KG1 (cell line): ENCODE results near the gene LTBP2.

Experiments
- DNase-seq: peaks from one replicate; lab custom pipeline; 2025; lab: John Stamatoyannopoulos, UW

The LTBP2 gene

DNA sequence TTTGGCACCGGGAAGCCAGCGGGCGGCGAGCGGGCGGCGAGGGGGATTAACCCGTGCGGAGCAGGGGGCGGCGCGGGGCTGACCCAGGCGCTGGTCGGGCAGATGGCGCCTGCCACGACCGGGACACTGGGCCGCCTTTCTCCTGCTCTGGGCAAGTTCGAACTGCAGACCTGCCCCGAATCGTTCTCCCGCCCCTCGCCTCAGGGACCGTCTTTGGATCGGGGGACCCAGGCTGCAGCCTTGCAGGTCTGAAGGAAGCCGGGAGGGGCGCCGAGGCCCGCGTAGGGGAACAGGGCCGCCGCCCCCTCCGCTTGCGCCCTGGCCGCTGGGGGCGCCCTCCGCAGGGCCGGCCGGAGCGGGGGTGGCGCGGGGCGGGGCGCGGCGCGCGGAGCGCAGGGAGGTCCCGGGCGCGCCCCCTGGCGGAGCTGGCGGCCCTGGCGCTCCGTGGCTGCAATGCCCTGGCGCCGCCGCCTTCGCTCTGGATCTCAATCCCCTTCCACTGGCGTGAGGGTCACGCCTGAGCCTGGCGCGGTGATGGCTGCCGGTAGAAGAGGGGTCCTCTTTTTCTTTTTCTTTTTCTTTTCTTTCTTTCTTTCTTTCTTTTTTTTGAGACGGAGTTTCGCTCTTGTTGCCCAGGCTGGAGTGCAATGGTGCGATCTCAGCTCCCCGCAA, 449 bp upstream of the LTBP2 start:
- DNase-seq, result peak; percentile 66

DNA sequence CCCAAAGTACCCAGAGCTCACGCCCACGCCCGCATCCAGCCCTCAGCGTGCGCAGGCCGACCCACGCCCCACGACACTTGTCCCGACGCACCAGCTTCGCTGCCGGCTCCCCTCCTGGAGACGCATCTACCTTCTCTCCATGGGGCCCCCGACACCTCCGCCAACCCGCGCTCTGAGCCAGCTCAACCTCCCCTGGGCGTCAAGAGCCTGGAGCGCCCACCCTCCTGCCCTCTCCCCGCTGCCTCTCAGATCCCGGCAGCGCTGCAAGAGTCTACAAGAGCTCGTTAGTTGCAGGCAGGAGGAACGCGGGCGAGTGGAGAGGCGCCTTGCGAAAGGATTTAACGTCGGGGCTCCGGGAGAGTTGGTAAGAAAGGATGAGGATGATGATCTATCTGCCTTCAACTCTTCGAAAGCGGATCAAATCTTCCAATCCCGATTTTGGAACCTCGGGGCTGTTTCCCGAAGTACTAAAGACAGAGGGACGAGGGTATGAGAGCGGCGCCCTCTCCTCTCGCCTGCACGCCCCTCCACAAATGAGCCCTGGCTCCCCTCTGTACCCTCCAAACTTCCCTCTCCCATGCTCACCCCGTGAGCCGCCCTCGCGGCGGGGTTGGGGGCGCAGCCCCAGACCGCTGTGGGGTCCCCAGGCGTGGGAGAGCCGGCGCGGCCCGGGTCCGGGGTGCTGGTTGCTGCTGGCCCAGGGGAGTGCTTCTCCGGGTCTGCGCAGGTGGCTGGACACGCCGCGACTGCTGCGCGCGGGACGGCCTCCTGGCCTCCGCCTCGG, 979 bp downstream of the LTBP2 start:
- no peak for DNase-seq

DNA sequence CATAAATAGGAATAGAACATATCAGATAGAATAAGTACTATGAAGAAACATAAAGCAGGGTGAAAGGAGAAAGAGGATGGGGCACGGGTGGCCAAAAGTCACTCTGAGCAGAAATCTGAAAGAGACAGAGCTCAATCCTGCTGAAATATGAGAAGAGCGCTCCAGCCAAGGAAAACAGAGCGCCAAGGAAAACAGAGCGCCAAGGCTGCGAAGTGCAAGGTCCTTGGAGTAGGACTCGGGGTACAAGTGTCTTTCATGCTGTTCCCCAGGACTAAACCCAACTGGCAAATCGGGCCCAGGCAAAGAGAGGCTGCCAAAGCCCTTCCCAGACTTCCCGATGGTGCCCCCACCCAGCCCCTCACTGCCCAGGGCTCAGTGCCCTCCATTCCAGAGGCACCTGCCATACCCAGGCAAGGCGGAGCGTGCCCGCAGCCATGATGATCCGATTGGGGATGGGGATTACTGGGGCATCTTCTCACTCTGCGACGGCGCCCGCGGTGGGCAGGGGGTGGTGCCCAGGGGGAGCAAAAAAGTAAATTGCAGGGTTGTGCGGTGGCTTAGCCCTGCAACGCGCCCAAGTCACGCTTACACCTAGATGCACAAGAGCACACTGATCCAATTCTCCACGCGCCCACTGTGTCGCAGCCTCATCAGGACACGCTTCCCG, 1.7 kb downstream of the LTBP2 start:
- DNase-seq, result no peak

DNA sequence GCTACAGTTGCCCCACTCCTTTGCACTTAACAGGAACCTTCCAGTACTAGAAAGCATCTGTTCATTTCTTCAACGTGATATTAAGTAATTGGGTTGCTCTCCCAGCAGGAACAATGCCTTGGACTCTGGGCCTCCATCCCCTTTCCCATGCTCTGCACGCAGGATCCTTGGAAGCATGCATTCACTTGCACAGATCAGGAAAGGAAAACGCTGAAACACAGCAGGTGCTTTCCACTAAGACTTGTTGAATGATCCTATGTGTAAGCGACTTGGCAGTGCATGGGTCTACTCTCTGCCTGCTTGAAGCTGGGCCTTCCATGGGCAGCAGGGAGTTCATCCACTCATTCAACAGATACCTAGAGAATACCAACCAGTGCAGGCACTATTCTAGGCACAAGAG, 2.3 kb downstream of the LTBP2 start:
- no peak for DNase-seq

DNA sequence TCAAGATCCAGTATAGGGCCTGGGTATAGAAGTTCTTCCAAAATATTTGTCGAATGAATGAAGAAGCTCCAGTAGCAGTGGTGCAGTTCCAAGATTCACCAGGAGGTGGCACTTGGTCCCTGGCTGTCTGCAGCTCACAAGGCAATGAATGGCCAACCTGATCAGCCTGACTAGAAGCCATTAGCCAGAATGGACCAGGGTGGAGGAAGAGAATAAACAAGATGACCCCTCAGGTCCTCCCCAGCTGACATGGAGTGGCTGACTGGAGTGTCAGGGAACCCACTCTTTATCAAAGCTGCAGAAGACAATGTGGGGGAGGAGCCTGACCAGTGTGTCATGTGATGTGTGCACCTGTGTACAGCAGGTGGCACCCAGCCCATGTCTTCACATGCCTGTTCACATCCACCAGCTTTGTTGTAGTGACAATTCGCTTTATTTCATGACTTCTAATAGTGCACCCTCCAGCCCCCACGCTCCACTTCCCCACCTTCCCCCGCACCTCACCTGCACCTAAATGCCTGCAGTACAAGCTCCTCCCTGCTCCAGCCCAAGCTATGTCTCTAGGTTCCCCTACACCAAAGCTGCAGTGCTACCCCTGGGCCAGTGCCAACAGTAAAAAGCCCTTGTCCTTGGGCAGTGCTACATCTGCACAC, 3.0 kb downstream of the LTBP2 start:
- DNase-seq, result peak; percentile 76

DNA sequence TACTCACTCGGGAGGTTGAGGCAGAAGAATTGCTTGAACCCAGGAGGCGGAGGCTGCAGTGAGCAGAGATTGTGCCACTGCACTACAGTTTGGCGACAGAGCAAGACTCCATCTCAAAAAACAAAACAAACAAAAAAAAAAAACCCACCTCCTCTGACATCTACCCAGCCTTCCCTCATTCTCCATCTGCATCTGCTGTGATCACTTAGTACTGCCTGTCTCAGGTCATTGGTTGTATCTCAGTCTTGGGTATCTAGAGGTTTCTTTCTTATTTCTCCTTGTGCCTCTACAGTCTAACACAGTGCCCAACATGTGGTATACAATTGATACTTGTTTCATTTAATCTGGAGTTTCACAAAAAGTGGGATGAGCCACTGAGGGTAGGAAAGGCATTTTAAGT, 5.3 kb downstream of the LTBP2 start:
- no peak for DNase-seq

DNA sequence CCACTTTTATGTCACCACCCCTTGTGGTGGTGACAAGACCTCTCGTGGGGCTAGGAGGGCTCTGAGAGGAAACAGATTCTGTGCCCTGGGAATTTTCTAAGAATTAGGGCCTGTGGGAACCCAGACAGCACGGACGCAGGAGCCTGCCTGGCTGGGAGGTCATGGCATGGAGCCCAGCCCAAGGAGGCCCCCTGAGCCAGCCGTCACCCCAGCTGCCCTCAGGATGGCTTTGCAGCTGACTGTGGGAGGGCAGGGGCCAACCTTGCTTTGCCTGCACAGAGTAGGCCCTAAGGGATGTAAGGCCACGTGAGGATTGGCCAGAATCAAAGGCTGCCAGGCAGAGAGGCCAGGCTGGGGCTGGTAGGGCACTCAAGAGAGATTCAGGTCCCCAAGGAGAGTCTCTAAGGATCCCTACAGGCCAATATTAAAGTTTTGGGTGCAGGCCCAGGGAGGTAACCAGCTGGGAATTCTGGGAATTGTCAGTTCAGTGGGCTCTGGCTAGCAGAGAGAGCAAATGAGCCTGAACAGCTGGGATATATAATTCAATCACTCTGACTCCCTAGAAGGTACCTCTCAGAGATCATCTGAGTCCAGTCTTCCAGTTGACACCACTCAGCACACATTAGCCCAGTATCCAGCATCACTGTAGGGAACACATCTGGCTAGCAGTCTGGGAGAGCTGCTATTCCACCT, 6.4 kb downstream of the LTBP2 start:
- no peak for DNase-seq

DNA sequence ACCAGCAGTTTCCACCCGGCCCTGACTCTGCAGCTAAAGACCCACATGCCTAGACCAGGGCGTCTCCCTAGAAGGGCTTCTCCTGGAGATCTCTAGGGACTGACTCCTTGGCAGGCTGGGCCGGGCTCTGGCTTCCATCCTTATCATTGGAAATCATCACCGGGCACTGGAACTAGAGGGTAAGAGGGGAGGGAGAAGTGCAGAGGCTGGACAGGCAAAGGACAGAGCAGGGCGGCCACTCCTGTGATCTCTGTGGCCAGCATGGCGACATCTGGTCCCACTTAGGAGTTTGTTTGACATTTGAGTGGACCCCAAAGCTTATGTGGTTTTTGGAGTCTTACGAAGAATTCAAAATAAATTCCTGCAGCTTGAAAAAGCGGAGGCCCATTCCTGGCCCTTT, 7.1 kb downstream of the LTBP2 start:
- no peak for DNase-seq

DNA sequence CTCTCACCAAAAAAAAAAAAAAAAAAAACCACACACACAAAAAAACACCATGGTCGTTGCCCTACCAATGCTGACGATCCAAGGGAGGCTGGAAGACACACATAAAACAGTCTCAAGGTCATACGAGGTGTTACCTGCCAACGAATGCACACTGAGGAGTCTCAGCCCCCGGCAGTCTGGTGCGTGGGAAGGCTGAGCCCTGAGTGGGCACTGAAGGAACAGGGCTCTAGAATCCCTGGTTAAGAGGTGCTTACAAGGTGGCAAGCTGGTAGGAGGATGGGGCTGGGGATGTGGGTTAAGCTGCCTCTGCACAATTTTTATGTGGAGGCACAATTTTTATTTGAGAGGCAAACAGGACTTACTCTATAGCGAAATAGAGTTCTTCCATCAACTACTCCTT, 7.9 kb downstream of the LTBP2 start:
- DNase-seq, result no peak

DNA sequence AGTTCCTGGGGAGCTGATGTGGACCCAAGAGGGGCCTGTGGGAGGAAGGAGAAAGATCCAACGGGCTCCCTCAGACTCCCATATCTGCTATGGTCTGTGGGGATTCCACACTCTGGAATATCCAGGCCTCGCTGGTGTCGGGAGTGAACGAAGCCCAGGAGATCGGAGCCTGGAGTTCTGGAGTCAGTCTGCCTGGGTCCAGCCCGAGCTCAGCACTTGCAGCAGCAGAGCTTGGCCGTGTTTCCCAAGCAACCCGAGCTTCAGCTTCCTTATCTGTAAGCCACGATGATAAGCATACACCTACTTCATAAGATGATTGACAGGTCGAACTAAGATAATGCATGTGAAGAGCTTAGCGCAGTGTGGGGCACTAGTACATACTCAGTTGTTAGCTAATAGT, 10.1 kb downstream of the LTBP2 start:
- no peak for DNase-seq

DNA sequence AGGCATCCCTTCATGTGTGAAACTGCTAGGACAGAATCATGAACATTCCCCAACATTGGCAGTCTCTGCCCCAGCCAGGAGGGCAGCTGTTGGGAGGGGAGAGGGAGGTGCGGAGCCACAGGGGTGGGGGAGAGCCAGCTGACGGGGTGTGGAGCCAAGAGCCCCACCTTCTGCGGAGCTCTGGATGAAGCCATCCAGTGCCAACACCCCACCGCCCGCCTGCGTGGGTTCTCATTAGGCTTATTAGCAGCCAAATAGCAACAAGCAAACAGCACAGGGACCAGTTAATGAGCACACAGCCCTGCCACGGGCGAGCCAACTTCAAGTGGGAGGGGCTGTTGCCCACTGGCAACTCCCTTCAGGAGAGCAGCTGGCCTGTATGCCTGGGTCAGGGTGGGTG, 12.1 kb downstream of the LTBP2 start:
- no peak for DNase-seq

DNA sequence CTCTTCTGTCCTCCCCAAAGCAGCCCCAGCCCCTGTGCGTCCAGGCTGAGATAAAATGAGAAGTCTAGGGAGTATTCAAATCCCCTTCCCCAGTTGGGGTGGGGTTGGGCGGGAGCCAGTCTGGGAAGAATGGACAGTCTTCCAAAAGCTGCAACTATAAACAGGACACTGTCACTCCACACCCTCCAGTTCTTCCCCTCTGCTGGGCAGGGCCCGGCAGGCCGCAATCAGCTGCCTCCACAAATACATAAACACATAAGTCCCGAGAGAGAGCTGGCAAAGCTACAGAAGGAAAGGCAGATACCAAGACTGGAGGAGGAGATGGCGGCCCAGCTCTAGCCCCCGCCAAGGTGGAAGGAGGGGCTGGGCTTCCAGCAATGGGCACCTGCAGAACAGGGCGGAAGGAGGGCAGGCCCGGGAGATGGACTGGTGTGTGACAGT, 12.7 kb downstream of the LTBP2 start:
- no peak for DNase-seq

DNA sequence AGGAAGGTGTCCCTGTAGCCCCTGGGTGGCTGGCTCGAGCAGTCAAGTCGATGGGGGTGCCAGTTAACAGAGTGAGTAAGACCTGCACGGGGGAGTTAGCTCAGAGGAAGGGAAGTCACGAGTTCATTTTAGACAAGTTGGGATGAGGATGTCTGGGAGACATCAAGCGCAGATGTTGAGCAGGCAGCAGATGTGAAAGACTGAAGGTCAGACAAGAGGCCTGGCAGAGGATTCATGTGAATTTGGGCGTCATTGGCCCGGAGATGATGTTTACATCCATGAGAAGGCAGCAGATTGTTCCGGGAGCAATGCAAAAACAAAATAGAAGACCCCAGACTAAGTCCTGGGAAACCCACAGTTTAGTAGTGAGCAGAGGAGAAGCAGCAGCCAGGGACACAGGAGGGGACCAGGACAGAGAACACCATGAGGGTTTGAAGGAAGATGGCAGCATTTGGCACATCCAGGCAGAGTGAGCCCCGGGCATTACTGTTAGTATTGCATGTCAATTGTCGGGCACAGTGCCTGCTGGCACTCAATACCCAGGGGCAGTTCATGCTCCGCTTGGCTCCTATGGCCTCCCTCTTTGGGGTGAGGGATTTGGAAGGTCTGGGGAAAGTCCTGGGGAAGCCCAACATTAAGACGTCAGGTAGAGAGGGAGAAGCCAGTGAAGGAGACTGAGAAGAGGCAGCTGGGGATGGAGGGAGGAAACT, 15.1 kb downstream of the LTBP2 start:
- no peak for DNase-seq

DNA sequence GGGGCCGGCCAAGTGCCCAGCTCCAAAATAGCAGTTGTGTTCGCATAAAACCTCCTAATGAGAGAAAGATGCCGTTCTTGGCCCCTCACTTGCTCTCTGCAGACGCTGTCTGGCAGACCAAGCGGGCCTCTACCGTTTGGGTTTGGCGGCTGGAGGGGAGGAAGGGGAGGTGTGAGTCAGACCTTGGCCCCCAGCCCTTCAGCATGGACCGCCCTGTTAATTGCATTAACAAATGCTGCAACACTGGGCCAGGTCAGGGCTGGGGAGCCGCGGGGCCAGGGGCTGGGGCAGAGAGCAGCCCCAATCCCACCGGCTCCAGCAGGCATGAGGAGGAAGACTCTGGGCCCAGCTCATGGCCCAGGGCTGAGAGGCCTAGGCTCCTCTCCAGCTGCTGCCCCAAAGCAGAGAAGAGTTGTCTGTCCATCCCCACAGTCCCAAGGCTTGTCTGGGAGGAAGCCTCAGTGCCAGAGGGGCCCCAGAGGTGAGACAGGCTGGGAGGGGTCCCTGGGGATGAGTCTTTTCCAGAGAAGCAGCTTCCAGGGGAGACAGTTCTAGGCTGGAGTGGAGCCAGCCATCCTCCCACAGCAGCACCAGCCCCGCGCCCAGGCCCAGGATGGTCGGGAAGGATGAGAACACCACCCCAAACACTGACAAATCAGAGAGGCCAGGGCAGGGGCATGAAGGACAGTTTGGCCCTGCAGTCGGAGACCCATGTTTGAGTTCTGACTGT, 16.9 kb downstream of the LTBP2 start:
- no peak for DNase-seq

DNA sequence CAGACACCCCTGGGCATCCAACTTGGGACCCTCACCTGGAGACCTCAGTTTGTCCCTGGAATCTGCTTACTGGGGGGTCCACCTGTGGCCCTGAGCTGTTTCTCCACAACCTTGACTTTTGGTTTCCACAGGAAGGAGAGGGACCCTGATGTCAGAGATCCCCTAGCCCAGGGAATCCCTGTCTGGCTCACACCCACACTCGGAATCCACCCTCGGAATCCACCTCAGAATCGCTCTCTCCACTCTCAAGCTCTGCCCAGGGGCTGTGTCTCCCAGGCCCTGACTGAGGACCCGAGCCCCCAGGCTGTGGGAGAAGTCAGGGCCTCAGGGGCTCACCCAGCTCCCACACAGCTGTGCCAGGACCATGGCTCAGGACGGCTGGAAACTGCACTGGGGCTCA, 17.4 kb downstream of the LTBP2 start:
- DNase-seq, result no peak

DNA sequence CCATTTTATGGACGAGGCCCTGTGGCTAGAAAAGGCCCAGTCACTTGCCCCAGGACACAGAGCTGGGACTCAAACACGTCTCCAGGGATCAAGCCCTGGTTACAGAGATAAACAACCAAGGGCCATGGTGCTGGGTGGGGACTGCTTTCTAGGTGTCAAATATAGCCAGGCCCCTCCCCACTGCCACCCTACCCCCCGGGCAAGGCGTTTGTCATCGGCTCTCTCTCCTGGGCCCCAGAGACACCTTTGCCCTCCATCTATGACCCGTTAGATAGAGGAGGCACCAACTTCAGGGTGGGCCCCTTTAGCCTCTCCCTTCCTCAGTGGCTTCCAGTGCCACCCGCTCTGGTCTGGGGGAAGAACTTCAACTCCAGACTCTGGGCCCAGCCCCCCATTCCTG, 18.0 kb downstream of the LTBP2 start:
- DNase-seq, result no peak

DNA sequence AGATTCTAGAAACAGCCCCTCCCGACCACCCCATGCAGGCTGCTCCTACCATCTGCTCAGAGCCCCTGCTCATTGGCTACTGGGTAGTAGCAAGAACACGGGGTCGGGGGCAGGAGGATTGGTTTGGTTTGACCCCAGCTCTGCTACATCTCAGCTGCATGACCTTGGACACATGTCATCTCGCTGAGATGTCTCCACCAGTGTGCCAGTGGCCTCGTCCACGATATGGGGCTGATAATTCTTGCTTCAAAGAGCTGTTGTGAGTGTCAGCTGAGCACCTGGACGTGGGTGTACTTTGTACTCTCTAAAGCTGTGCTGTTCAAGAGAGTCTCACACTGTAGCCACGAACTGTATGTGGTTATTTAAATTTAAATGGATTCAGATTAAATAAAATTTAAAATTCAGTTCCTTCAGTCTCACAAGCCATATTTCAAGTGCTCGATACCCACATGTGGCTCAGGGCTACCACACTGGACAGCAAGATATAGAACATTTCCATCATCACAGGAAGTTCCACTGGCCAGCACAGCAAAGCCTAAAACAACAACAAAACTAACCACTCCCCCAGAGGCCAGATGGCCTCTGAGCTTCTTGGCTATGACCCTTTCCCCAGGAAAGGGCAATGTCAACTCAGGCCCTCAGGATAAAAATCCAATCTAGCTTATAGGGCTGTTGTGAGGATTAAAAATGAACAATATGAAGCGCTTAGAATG, 18.6 kb downstream of the LTBP2 start:
- DNase-seq, result no peak

DNA sequence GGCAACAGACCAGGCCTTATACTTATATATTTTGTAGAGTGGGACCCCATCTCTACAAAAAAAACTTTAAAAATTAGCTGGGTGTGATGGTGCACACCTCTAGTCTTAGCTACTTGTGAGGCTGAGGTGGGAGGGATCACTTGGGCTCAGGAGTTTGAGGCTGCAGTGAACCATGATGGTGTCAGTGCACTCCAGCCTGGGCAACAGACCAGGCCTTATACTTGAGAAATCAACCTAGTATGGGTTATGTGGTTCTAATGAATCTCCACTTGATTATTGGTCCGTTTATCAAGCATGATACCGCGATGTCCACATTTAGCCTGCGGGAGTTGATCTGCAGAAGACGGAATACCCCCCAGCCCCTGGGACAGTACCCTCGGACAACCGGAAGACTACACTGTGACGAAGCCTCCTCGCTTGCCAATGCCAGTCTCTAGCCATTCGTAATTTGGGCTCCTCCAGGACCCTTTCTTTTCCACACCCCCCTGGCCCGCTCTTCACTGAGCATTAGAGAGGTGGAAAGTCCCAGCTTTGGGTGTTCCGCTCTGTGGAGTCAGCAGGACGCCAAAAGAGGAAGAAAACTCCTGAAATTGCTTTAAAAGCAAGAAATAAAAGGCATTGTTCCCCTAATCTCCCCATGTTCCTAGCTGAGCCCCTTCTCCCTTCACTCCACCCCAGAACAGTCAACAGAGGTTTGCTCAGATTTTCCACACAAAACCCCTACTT, 19.4 kb downstream of the LTBP2 start:
- DNase-seq, result no peak

DNA sequence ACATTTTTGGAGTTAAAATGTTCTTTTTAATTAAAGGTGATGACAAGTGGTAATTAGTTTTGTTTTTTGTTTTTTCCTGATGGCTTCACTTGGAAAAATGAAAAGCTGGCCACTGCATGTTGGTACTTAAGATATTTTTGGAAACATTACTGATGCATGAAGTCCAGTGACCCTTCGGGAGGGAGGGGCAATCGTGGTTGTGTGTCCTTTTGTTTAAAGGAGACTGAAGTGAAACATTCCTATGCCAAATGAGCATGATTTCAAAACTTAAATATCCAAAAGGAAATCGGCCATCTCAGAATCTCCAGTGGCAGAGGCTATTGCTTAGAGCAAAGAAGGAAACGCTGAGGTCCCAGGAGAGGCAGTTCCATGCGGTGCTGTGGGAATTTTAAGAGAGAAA, 20.1 kb downstream of the LTBP2 start:
- DNase-seq, result no peak
